Measurements from ENCODE around the gene MAP4K5.

MAP4K5 gene

DNA sequence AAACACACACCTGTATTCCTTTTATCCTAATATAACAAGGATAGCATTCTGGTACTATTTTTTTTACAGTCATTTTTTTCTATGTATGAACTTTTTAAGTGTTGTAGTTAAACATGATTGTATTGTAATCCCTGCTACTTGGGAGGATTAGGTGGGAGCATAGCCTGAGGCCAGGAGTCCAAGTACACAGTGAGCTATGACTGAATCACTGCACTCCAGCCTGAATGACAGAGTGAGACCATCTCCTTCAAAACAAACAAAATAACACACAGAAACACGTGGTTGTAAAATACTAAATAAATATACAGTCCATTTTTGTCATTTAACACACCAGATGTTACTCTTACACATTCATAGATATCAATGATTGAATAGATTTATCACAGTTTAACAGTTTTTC lies 56.9 kb downstream of the MAP4K5 start:
- DNase-seq: no peak

DNA sequence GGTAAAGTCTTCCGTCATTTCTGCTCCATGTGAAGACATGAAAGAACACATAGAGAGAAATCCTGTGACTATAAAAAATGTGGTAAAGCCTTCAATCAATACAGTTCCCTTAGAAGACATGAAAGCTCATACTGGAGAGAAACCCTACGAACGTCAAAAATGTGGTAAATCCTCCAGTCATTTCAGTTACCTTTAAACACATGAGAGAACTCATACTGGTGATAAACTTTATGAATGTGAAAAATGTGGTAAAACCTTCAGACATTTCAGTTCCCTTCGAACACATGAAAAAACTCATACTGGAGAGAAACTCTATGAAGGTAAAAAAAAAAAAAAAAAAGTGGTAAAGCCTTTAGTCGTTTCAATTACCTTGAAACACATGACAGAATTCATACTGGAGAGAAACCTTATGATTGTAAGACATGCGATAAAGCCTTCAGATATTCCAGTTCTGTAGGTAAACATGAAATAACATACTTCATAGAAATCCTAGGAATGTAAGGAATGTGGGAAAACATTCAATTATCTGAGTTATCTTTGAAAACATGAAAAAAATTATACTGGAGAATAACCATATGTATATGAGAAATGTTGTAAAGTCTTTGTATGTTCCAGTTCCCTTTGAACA lies 60.4 kb downstream of the MAP4K5 start:
- DNase-seq: no peak

DNA sequence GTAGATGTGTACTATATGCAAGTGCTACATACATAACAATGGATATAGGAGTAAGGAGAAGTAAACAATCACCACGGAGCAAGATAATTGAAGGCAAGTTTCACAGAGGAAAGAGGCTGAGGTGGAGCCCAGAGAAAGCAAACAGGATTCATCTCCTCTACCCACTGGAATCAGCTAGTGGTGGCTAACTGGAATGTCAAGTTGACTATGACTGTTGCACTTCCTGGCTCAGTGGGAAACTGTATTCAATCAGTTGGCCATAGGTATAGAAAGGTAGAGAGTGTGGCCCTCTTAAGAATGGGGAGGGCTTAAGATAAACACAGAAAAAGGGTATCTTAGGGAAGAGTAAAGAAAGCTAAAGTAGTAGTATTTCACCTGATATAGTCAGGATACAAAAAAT lies 62.4 kb downstream of the MAP4K5 start:
- no peak for DNase-seq

DNA sequence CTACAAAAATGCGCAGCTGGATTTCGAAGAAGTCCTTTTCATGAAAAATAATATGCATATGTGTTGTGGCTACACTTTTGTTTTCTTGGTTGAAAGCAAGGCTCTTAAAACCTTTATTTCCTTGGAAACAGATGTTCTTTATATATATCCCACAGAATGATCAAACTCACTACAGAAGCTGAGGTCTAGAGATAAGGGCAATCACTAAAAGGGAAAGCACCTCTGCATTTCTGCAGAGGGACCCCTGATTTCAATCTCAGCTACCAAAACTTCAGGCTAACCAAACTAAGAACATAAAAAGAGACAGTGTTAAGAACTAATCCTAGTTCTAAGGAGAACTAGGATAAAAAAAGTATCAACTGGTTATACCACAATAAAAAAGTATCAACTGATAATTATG lies 70.3 kb downstream of the MAP4K5 start:
- DNase-seq: no peak

DNA sequence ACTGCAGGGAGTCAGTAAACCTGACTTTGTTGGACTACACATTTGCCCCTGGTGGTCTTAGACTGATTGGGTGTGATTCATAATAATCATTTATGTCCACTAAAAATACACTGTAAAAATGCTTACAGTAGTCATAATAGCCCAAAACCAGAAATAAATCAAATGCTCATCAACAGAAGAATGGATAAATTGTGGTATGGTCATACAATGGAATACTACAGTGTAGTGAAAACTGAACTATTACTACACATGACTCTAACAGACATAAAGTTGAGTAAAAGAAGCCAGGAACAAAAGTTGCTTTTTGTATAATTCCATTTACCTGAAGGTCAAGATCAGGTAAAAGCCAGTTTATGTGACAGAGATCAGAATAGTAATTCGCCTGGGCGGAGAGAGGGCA lies 78.5 kb downstream of the MAP4K5 start:
- DNase-seq: no peak

DNA sequence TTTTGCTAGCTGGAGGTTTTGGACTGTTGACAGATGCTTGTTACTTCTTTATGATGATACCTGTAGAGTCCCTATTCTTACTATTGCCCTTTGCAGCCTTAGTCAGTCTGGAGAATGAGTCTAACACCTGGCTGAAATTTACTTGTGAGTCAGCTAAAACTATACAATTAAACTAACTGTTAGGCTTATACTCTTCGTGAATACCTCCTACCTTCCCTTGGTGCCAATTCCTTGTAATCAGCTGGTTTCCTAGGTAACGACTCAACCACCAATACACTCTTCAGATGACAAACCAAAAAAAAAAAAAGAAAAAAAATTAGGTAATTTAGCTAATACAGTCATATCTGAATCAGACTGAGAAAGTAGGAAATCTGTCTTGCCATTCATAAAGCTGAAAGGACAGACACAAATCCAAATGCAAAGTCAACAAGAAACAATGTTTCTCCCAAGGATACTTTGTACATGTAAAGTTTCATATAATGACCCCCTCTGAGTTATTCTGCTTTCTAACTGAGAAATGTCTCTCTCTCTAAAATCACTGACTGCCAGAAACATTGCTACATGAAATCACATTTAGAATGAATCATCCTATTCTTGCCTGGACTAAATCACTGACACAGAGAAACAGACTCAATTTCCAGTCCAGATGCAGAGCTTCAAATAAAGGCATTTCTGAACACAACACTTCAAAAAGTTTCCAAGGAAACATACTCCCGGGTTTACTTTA lies 79.2 kb downstream of the MAP4K5 start:
- DNase-seq: no peak

DNA sequence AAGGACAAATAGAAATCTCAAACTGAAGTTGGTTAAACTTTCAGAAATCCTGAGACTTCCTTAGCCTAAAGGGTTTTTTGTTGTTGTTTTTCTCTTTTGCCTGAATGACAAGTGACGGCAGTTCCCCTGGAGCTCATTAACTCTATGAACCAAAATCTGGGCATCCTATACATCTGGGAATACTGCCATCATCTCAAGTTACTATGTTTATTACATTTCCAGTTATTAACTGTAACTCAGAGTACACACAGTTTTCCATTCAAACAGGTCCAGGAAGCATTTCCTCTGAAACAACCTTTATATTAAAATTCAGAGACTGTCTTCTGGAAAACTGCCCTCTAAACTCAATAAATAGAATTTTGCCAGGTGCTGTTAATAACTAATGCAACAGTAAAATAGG lies 80.1 kb downstream of the MAP4K5 start:
- DNase-seq: no peak

DNA sequence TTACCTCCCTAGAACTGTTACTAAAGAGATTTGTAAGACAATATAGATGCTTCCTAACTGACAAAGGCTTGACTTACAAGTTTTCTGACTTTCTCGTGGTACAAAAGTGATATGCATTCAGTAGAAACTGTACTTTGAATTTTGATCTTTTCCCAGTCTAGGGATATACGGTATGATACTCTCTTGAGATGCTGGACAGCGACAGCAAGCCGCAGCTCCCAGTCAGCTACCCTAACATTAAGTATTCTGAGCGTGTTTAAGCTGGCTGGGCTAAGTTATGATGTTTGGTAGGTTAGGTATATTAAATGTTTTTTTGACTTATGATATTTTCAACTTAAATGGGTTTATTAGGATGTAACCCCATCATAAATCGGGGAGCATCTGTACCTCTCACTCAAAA lies 80.5 kb downstream of the MAP4K5 start:
- no peak for DNase-seq

DNA sequence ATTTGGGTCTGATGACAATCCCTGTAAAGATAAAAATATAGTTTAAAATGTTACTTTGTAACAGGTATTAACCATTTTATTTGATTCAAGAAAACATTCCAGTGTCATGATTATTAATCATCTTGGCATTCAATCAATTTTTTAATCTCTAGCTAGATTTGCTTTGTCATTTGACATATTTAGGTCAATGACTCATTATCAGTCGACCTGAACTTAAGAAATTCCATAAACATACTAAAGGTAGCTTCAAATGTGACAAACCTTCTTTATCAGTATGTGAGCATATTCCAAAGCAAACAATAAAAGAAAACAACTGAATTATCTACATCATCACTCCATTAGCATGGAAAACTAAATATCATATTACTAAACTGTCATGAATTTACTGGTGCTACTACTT lies 84.9 kb downstream of the MAP4K5 start:
- no peak for DNase-seq

DNA sequence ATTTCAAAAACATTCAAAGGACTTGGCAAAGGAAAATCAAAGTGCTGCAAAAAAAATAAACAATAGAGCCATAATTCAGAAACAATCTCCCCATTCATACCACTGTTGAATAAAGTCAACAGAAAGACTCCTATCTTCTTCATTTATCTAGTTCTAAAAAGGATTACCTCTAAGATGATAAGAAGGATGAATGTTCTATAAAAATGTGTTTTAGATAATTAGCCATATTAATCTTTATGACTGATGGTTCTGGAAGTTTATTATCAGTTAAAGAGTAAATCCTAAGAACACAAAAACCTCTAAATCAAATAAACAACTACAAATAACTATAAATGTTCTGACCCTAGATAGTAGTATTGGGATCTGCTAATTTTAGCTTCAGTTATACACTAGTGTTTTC lies 97.8 kb downstream of the MAP4K5 start:
- no peak for DNase-seq

DNA sequence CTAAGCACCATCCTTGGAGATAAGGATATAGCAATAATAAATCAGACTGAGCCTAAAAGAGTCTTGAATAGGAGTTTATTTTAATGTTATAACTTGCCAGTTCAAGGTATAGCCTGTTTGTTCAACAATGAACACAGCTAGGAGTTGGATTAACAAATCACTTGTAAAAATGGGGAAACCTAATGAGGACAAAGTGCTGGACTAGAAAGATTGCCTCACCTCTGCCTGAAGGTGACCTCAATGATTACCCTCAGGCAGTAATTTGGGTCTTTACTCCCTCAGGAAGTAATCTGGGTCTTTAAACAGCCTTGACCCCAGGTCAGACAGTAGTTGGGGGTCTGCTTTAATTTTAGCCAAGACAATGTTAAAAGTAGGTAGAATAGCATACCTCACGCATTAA lies 100.2 kb downstream of the MAP4K5 start:
- DNase-seq: no peak

DNA sequence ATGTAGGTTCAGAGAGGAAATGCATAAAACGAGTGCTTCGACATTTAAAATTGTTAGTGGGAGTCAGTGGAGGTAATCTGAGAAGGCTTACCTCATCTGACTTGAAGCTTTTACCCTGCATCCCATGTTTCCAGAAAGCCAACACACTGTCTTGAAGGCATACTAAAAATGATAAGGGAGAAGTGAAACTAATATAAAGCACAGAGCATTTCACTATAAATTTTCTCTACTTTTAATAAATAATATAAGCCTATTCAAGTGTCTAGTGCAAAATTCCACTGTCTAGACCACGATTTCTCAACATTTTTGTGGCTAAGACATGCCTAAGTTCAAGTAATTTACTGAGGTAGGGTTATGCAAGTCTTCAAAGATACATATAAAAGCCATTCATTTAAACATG lies 106.6 kb downstream of the MAP4K5 start:
- DNase-seq: no peak

DNA sequence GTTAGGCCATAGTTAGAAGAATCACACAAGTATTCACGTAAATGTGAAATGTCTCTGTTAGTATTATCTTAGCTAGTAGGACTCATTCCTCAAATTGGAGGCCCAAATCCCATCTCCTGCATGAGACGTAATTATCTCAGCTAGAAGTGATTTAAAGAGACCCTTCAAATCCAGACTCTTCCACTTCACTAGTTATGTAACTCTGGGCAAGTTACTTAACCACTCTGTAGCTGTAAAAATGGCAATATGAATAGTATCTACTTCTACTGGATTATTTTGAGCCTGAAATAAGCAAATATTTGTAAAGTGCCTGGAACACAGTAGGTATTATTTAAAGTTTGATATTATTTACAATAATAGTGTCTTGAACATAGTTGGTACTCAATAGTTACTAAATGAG lies 107.3 kb downstream of the MAP4K5 start:
- no peak for DNase-seq

DNA sequence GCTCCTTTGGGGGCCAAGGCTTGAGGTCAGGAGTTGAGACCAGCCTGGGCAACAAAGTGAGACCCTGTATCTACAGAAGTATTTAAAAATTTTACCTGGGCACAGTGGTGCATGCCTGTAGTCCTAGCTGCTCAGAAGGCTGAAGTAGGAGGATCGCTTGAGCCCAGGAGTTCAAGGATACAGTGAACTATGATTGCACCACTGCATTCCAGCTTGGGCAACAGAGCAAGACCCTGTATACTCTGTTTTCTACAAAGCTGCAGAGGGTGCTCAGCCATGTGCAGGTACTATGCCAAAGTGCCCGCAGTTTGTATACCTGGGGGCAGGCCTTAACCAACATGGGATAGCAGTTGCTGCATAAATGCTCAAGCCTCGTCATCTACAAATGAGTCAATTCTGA lies 108.8 kb downstream of the MAP4K5 start:
- DNase-seq: no peak

DNA sequence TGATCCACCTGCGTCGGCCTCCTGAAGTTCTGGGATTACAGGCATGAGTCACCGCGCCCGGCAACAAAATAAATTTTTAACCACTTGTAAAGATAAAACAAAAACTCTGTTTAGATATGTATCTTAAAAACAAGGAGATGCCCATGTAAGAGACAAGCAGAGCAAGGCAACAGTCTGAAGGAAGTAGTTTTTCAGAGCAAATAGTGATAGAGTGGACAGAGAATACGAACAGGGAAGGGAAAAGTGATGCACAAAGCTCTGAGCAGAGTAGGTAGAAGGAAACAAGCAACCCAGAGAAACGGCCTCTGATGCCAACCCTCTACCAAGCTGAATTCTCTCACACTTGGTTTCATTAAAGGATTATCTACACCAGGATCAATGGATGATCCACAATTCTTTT lies 110.9 kb downstream of the MAP4K5 start:
- DNase-seq: no peak

DNA sequence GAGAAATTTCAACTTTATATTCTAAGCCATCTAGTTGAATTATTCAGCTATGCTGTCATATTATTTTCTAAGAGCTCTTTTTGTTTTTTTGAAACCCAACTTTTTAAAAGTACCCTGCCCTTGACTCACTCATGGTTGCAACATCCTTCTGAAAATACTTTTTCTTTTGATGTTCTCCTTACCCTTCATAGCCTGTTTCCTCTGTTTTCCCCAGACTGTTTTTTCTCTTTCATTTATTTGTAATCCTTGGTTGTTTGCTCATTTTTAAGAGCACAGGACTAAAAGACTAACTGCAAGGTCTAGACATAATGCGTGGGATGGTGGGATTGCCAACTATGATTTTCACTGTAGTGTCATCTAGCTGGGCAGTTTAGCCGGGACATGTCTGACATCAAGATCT lies 114.5 kb downstream of the MAP4K5 start:
- DNase-seq: no peak

DNA sequence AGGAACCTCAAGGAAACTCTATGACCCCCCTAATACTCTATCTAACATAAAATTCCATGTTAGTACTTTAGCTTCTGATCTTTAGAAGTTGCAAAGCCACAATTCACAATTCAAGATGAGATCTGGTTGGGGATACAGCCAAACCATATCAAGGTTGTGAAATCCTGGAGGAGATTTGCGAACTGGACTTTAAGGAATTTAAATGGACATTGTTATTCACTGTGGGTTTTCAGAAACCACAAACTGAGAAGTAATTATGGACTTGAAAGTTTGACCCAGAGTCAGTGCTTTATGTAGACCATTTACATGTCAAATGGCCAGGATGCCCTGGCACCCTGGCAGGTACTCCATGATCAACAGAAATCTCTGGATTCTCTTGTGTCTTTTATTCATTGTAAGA lies 121.4 kb downstream of the MAP4K5 start:
- no peak for DNase-seq

DNA sequence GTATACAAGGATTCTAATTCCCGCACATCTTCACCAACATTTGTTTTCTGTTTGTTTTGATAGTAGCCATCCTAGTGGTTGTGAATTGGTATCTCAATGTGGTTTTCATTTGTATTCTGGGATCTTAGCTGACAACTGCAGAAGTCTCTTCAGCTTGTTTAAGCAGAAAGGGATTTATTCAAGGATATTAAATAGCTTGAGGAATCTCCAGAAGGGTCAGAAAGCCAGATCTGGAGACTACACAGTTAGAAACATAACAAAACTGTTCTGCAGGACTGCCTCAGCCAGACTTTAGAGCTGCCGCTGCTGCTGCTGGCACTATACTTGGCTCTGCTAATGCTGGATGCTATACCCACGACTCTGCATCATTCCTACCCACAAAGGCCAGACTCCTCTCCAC lies 122.3 kb downstream of the MAP4K5 start:
- no peak for DNase-seq

DNA sequence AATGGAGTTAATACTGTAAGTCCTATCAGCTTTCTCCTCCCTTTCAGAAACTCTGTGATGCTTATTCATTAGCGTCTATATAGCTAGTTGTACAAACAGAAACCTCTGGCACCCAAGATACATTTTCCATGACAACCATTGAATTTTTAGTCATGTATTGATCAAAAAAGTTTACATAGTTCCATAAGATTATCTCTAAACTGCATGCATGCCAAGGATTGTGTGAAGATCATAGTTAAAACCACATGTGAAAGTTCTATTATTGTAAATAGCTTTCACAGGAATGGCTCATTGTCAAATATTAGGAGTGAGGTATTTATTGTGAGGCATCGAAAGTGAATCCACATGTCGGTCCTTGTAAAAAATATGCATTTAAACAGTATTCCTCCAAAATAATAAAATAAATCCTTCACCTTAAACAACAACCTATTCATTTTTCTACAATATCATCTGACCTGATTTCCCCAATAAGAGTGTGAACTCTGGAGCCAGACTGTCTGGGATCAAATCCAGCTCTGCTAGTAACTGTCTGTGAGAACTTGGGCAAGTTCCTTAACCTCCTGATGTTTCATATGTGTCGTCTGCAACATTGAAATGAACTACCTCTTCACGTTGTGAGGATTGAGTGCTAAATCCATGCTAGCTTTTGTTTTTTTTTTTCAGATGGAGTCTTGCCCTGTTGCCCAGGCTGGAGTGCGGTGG lies 125.1 kb downstream of the MAP4K5 start:
- DNase-seq: no peak

DNA sequence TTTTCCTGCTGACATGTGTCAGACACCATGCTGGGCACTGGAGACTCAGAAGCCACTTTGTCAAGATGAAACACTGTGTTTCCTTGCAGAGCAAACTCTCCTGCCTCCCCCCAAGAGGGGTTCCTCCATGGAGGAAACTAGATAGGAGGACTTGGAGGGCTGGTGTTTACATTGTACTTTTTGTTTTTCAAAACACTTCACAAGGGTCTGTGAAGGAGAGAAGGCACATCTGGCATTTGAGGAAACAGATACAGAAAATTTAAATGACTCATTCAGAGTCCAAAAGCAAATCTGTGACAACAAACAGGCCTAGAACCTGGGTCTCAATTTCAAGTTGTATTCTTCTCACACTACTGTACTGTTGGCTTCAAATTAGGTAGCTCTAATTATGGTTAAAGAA lies 128.9 kb downstream of the MAP4K5 start:
- no peak for DNase-seq

DNA sequence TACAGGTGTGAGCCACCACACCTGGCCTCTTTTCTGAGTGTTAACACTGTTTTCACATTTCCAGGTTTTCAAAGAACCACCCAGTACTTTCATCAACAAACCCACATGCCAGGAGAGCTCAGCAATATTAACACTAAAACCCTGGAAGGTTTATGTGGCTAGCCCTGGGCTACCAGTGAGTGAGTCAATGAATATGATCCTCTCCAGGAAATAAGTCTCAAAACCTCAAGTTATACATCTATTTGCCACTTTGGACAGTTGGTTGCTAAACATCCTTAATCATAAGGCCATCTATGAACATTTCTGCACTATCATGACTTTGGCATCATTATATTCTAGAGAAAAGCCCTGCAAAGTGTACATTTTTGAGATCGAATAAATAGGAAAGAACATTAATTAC lies 129.4 kb downstream of the MAP4K5 start:
- no peak for DNase-seq

DNA sequence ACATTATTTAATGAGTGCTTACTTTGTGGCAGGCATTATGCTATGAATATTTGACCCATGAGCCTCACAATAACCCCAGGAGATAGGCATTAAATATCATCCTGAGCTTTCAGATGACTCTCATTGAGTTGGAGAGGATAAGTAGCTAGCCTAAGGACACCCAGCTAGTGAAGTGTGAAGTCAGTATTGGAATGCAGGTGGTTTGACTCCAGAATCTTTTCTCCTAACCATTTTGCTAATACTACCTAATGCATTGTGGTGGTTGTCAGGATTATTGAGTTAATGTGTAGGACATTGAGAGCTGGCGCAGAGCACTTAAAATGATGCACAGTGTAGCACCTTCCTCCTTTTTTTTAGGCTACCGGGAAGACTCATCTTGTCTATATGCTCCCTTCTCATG lies 131.9 kb downstream of the MAP4K5 start:
- no peak for DNase-seq

DNA sequence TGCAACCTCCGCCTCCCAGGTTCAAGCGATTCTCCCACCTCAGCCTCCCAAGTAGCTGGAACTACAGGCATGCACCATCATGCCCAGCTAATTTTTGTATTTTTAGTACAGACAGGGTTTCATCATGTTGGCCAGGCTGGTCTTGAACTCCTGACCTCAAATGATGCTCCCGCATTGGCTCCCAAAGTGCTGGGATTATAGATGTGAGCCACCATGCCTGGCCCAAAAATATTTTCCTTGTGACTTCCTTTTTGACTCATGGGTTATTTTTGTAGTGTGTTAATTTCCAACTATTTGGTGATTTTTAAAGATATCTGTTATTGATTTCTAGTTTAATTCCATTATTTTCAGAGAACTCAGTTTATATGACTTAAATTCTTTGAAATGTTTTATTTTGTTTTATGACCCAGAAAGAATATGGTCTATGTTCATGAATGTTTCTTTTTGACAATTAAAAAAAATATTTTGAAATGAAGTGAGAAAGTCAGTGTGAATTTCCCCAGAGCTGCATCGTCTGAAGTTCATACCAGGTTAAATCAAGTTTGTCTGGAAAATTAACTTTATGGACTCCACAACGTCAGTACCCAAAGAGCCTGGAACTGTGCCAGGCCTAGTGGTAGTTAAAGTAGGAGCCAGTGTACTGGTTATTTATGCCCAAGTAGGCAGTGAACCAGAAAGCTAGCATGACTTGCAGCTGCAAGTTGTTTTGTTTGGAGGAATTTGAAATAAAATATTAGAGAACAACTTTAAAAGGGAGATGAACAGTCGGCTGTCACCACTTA lies 132.9 kb downstream of the MAP4K5 start:
- no peak for DNase-seq

DNA sequence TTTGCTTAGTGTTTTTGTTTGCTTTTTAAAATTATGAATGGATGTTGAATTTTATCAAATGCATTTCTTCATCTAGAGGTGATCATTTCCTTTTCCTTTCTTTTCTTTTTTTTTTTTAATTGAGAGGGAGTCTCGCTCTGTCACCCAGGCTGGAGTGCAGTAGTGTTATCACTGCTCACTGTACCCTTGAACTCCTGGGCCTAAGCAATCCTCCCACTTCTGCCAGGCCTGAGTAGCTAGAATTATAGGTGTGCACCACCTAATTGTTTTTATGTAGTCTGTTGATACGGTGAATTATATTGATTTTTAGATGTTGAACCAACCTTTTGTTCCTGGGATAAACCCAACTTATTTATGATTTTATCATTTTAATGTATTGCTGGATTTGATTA lies 134.2 kb downstream of the MAP4K5 start:
- DNase-seq: no peak
